Kidney epithelial cell (primary cell): Measurements from ENCODE around the gene ARHGAP19. TPM values are rescaled to one million over a fixed set of nuclear protein-coding genes. Genes with fewer than 3 reads are reported as not detected.

Experiments used
- DNase-seq: peaks from one replicate; pipeline ENCODE4 v3.0.0-alpha.2; 2010; ENCODE audit warnings: low read depth
- H3K27me3 ChIP-seq: 2 replicates; pipeline ENCODE4 v1.6.0; 2011; ENCODE audit warnings: low read length; ENCODE audit not compliant: control insufficient read depth, insufficient read depth
- H3K36me3 ChIP-seq: 2 replicates; pipeline ENCODE4 v1.5.1; 2011; ENCODE audit warnings: low read length; ENCODE audit not compliant: control insufficient read depth, insufficient read depth
- H3K4me3 ChIP-seq: 2 replicates; pipeline ENCODE4 v1.5.1; 2011; ENCODE audit warnings: low read depth, mild to moderate bottlenecking, control low read depth, low read length
- CTCF ChIP-seq: IDR thresholded peaks from 2 replicates; pipeline ENCODE4 v1.5.1; 2011; ENCODE audit warnings: mild to moderate bottlenecking, moderate library complexity, low read length, control low read depth, inconsistent platforms; ENCODE audit not compliant: insufficient read depth, poor library complexity, severe bottlenecking
- total RNA-seq: library from RNA; depleted of rRNA; stranded (reverse); fragments of >200 nt; gene quantifications from 2 replicates; pipeline ENCODE4 v1.2.3, GENCODE V29; 2015

ARHGAP19 gene
- total RNA-seq, 1 donor from 2014 or later: 5.4 TPM

GRCh38 chr10:97279121-97279815 lies 13.2 kb downstream of the ARHGAP19 start:
- Histone ChIP-seq H3K36me3 (no peaks in the 10 kb centered on the region), H3K27me3 (no peaks in the 10 kb centered on the region), H3K4me3 (no peak overlapping the region)
- DNase-seq: no peak
- TF ChIP-seq CTCF: no peak

GRCh38 chr10:97278491-97278989 lies 13.9 kb downstream of the ARHGAP19 start:
- peak; percentile 16 for DNase-seq
- Histone ChIP-seq H3K36me3 (no peaks in the 10 kb centered on the region), H3K27me3 (no peaks in the 10 kb centered on the region), H3K4me3 (no peak overlapping the region)
- TF ChIP-seq CTCF: peak; percentile 44

GRCh38 chr10:97277551-97277950 lies 14.9 kb downstream of the ARHGAP19 start:
- Histone ChIP-seq H3K36me3 (no peaks in the 10 kb centered on the region), H3K4me3 (no peak overlapping the region), H3K27me3 (no peaks in the 10 kb centered on the region)
- DNase-seq: no peak
- TF ChIP-seq CTCF: no peak

- no peak for DNase-seq
- TF ChIP-seq CTCF: no peak
- H3K27me3 ChIP-seq: no peaks in the 10 kb centered on the region
- H3K36me3 ChIP-seq: no peaks in the 10 kb centered on the region
- H3K4me3 ChIP-seq: no peak overlapping the region
Observed at GRCh38 chr10:97274828-97275227, 17.6 kb downstream of the ARHGAP19 start.

GRCh38 chr10:97273700-97274099 lies 18.7 kb downstream of the ARHGAP19 start:
- TF ChIP-seq CTCF: no peak
- Histone ChIP-seq H3K36me3 (no peaks in the 10 kb centered on the region), H3K4me3 (no peak overlapping the region), H3K27me3 (no peaks in the 10 kb centered on the region)
- DNase-seq: no peak
